Caco-2 (cell line): ENCODE data around the gene C1orf159. TPM values are rescaled to one million over a fixed set of nuclear protein-coding genes. Genes with fewer than 3 reads are reported as not detected.
A peak's percentile ranks its signal among the peaks of the same experiment; 100 is the strongest.

Experiments used
- BruUV-seq: library from RNA; stranded (reverse); fragments of 400-500 nt; replicated peaks from 2 replicates; lab custom pipeline; 2021; lab: Mats Ljungman, UMichigan
- CTCF ChIA-PET: fragments of 300-600 bp; sonication (Branson Sonifier 250); formaldehyde crosslinking; loops from one replicate; lab custom pipeline; 2022; ENCODE audit warnings: antibody characterized with exemption; lab: Charles Lee
- POLR2A ChIA-PET: fragments of 300-600 bp; sonication (Branson Sonifier 250); formaldehyde crosslinking; loops from one replicate; lab custom pipeline; 2022; ENCODE audit warnings: antibody characterized with exemption; lab: Charles Lee
- DNase-seq, 2 experiments: peaks; one replicate each; pipeline versions ENCODE4 v3.0.0 to v3.0.0-alpha.2; 2020 to 2022
- H3K27me3 ChIP-seq: replicated peaks from 2 replicates; pipeline ENCODE4 v1.6.0; 2011; ENCODE audit warnings: low read length; ENCODE audit not compliant: control insufficient read depth, insufficient read depth
- H3K36me3 ChIP-seq: 2 replicates; pipeline ENCODE4 v1.5.1; 2011; ENCODE audit warnings: low read length; ENCODE audit not compliant: control insufficient read depth, insufficient read depth
- H3K4me1 ChIP-seq: fragments of 250-450 bp; sonication (Bioruptor Pico); 2 replicates; pipeline ENCODE4 v1.5.1; 2020; ENCODE audit warnings: mild to moderate bottlenecking
- H3K4me3 ChIP-seq: 2 replicates; pipeline ENCODE4 v1.5.1; 2011; ENCODE audit warnings: low read depth, mild to moderate bottlenecking, control low read depth, low read length
- H3K9me3 ChIP-seq: fragments of 250-450 bp; sonication (Bioruptor Pico); 2 replicates; pipeline ENCODE4 v1.5.1; 2020; ENCODE audit warnings: mild to moderate bottlenecking, moderate library complexity
- H3K27ac Mint-ChIP-seq: one replicate; pipeline ENCODE4 v1.8.0; 2022; ENCODE audit warnings: mixed read lengths; ENCODE audit not compliant: unreplicated experiment
- H3K27me3 Mint-ChIP-seq: one replicate; pipeline ENCODE4 v1.8.0; 2022; ENCODE audit warnings: mixed read lengths; ENCODE audit not compliant: insufficient read depth, unreplicated experiment
- H3K36me3 Mint-ChIP-seq: one replicate; pipeline ENCODE4 v1.8.0; 2022; ENCODE audit warnings: mild to moderate bottlenecking, mixed read lengths; ENCODE audit not compliant: insufficient read depth, unreplicated experiment
- H3K4me1 Mint-ChIP-seq: one replicate; pipeline ENCODE4 v1.8.0; 2022; ENCODE audit warnings: low read depth, mixed read lengths; ENCODE audit not compliant: unreplicated experiment
- H3K4me3 Mint-ChIP-seq: one replicate; pipeline ENCODE4 v1.8.0; 2022; ENCODE audit warnings: mild to moderate bottlenecking, moderate library complexity, mixed read lengths; ENCODE audit not compliant: unreplicated experiment
- H3K9me3 Mint-ChIP-seq: one replicate; pipeline ENCODE4 v1.8.0; 2022; ENCODE audit warnings: mixed read lengths; ENCODE audit not compliant: unreplicated experiment
- CTCF ChIP-seq, 2 experiments: fragments of 200-600 bp in 1 of 2; IDR thresholded peaks; 1 replicate in 1 of 2; 2 replicates in 1 of 2; pipeline versions ENCODE4 v1.5.1 to v1.8.0; 2011 to 2022; ENCODE audit warnings: antibody characterized with exemption in 1 of 2, control low read depth in 1 of 2, inconsistent platforms in 1 of 2, low read depth in 1 of 2, low read length in 1 of 2, mild to moderate bottlenecking in 1 of 2, moderate library complexity in 1 of 2; ENCODE audit not compliant: insufficient read depth in 1 of 2, severe bottlenecking in 1 of 2, unreplicated experiment in 1 of 2
- intact Hi-C: fragments of 100-400 bp; cut with micrococcal nuclease; formaldehyde crosslinking; loops from one replicate; pipeline ENCODE4 v1.10.0; 2022; ENCODE audit not compliant: unreplicated experiment
- total RNA-seq: library from RNA; stranded (reverse); gene quantifications from 2 replicates; pipeline ENCODE4 v1.2.3, GENCODE V29; 2022

C1orf159 gene
- total RNA-seq, 1 experiment from 2014 or later: 12.9 TPM

- Mint-ChIP-seq H3K4me3 (peak overlapping the region; percentile 81), H3K4me1 (no peaks in the 10 kb centered on the region), H3K36me3 (peaks cover 12% of the 10 kb centered on the region), H3K9me3 (no peaks in the 10 kb centered on the region), H3K27me3 (no peaks in the 10 kb centered on the region), H3K27ac (peak overlapping the region; percentile 59)
- H3K9me3 ChIP-seq: no peaks in the 10 kb centered on the region; the same call in 1 of the 2 replicates
- H3K36me3 ChIP-seq: 0 out of 2 replicates have a peak, but pooled peaks cover 1% of the 10 kb centered on the region
- BruUV-seq: no TSS peak
- intact Hi-C loops: loop anchor here (5.0 kb wide), 1 partner anchor 43 kb away; the partner anchor contains the start of gene RNF223
- peak in 1 of 2 experiments; percentile 17 for DNase-seq
- peak overlapping the region; percentile 82 for H3K4me3 ChIP-seq
- H3K27me3 ChIP-seq: no peaks in the 10 kb centered on the region
- TF ChIP-seq CTCF (IDR thresholded peaks at IDR 0.05; ENCODE audit: insufficient read depth in 1 of 2, low read depth in 1 of 2, low read length in 1 of 2, severe bottlenecking in 1 of 2, unreplicated experiment in 1 of 2): no peak
- CTCF ChIA-PET: no interaction called here
- POLR2A ChIA-PET: interaction anchor here (1.0 kb wide), 1 partner anchor 118 kb away, joined by 3 read pairs; no protein-coding TSS in a partner anchor
- H3K4me1 ChIP-seq: no peaks in the 10 kb centered on the region
These were observed 628 bp downstream of the C1orf159 start for GRCh38 chr1:1115136-1115785.

GRCh38 chr1:1114431-1114830, 1.5 kb downstream of the C1orf159 start:
- no TSS peak for BruUV-seq
- ChIA-PET CTCF (no interaction called here), POLR2A (no interaction called here)
- Histone ChIP-seq H3K4me3 (no peak overlapping the region), H3K9me3 (no peaks in the 10 kb centered on the region; the same call in 1 of the 2 replicates), H3K4me1 (no peaks in the 10 kb centered on the region), H3K27me3 (no peaks in the 10 kb centered on the region), H3K36me3 (0 out of 2 replicates have a peak, but pooled peaks cover 1% of the 10 kb centered on the region)
- H3K4me3 Mint-ChIP-seq: peak overlapping the region; percentile 67
- no peaks in the 10 kb centered on the region for H3K9me3 Mint-ChIP-seq
- H3K27me3 Mint-ChIP-seq: no peaks in the 10 kb centered on the region
- TF ChIP-seq CTCF (IDR thresholded peaks at IDR 0.05; ENCODE audit: insufficient read depth in 1 of 2, low read depth in 1 of 2, low read length in 1 of 2, severe bottlenecking in 1 of 2, unreplicated experiment in 1 of 2): no peak
- H3K27ac Mint-ChIP-seq: no peak overlapping the region
- intact Hi-C loops: no loop called here
- DNase-seq: no peak
- peaks cover 12% of the 10 kb centered on the region for H3K36me3 Mint-ChIP-seq
- H3K4me1 Mint-ChIP-seq: no peaks in the 10 kb centered on the region

- Mint-ChIP-seq H3K4me3 (no peak overlapping the region), H3K27ac (no peak overlapping the region), H3K36me3 (peaks cover 12% of the 10 kb centered on the region), H3K27me3 (no peaks in the 10 kb centered on the region), H3K9me3 (no peaks in the 10 kb centered on the region), H3K4me1 (no peaks in the 10 kb centered on the region)
- Histone ChIP-seq H3K27me3 (no peaks in the 10 kb centered on the region), H3K4me3 (no peak overlapping the region), H3K9me3 (no peaks in the 10 kb centered on the region; the same call in 1 of the 2 replicates), H3K36me3 (0 out of 2 replicates have a peak, but pooled peaks cover 1% of the 10 kb centered on the region), H3K4me1 (no peaks in the 10 kb centered on the region)
- DNase-seq: no peak
- no peak for TF ChIP-seq CTCF (IDR thresholded peaks at IDR 0.05; ENCODE audit: insufficient read depth in 1 of 2, low read depth in 1 of 2, low read length in 1 of 2, severe bottlenecking in 1 of 2, unreplicated experiment in 1 of 2)
- POLR2A ChIA-PET: no interaction called here
- intact Hi-C loops: no loop called here
- no TSS peak for BruUV-seq
- CTCF ChIA-PET: no interaction called here
These were observed 3.5 kb downstream of the C1orf159 start for GRCh38 chr1:1112237-1112985.
